ENCODE measurements around the gene VSIG10. TPM values are rescaled to one million over a fixed set of nuclear protein-coding genes. Genes with fewer than 3 reads are reported as not detected.

Gene VSIG10
- total and polyA plus RNA-seq, 2 of the 13 experiments (the other 11 are each of a cell fraction or from before 2014, with no cell fraction given): 25.6 to 42.5 TPM

- TF ChIP-seq ZNF503 (CRISPR knock-in tag; IDR thresholded peaks at IDR 0.05) (no peak), SOX6 (IDR thresholded peaks at IDR 0.05) (no peak), SOX6 (CRISPR knock-in tag; IDR thresholded peaks at IDR 0.05) (peak; percentile 33; the same call in 1 of the 2 replicates), FOXK1 (CRISPR knock-in tag; IDR thresholded peaks at IDR 0.05; ENCODE audit: borderline replicate concordance, low read depth) (no peak), CHCHD3 (CRISPR knock-in tag; IDR thresholded peaks at IDR 0.05) (no peak), FOXP1 (IDR thresholded peaks at IDR 0.05) (no peak), FOXP1 (CRISPR knock-in tag; IDR thresholded peaks at IDR 0.05) (no peak), POGZ (CRISPR knock-in tag; IDR thresholded peaks at IDR 0.05) (peak; percentile 80), CREB3 (CRISPR knock-in tag; IDR thresholded peaks at IDR 0.05) (no peak), ARID4A (CRISPR knock-in tag; IDR thresholded peaks at IDR 0.05; ENCODE audit: borderline replicate concordance) (no peak), HDAC1 (CRISPR knock-in tag; IDR thresholded peaks at IDR 0.05) (0 out of 2 replicates have a peak, but pooled peaks have one; percentile 29), ZNF598 (CRISPR knock-in tag; IDR thresholded peaks at IDR 0.05; ENCODE audit: borderline replicate concordance) (no peak), GTF2F1 (IDR thresholded peaks at IDR 0.05; ENCODE audit: low read length) (no peak)
Observed at GRCh38 chr12:118044577-118044976, 59.2 kb downstream of the VSIG10 start (continued).
